Spleen (tissue), 11 donors: ENCODE measurements around the gene ARHGAP28. TPM values are rescaled to one million over a fixed set of nuclear protein-coding genes. Genes with fewer than 3 reads are reported as not detected.

ENCODE experiments used
- DNase-seq: peaks from one replicate; pipeline ENCODE4 v3.0.0-alpha.2; 2020
- H3K27ac ChIP-seq, 8 donors: fragments of 200-600 bp; sonication (generic) in 7 of 8; 1 replicate in 4 of 8; 2 replicates in 4 of 8; pipeline versions ENCODE4 v1.5.0 to v1.8.0; 2016 to 2021; ENCODE audit warnings: inconsistent platforms in 4 of 8, mild to moderate bottlenecking in 4 of 8, moderate library complexity in 1 of 8
- H3K27me3 ChIP-seq, 7 donors: fragments of 200-600 bp; sonication (generic) in 6 of 7; replicated peaks in 1 of 7; 1 replicate in 4 of 7; 2 replicates in 3 of 7; pipeline versions ENCODE4 v1.5.0 to v1.8.0; 2016 to 2021; ENCODE audit warnings: inconsistent platforms in 3 of 7, mild to moderate bottlenecking in 1 of 7
- H3K36me3 ChIP-seq, 6 donors: fragments of 200-600 bp; sonication (generic) in 5 of 6; 1 replicate in 4 of 6; 2 replicates in 2 of 6; pipeline versions ENCODE4 v1.5.0 to v1.8.0; 2016 to 2021; ENCODE audit warnings: inconsistent platforms in 2 of 6
- H3K4me1 ChIP-seq, 6 donors: fragments of 200-600 bp; sonication (generic) in 5 of 6; 1 replicate in 3 of 6; 2 replicates in 3 of 6; pipeline versions ENCODE4 v1.5.0 to v1.8.0; 2016 to 2021; ENCODE audit warnings: inconsistent platforms in 3 of 6
- H3K4me3 ChIP-seq, 8 donors: fragments of 200-600 bp; sonication (generic) in 7 of 8; 1 replicate in 4 of 8; 2 replicates in 4 of 8; pipeline versions ENCODE4 v1.5.0 to v1.8.0; 2016 to 2021; ENCODE audit warnings: inconsistent platforms in 4 of 8, mild to moderate bottlenecking in 4 of 8, moderate library complexity in 2 of 8
- H3K9me3 ChIP-seq, 8 donors: fragments of 200-600 bp; sonication (generic) in 7 of 8; 1 replicate in 4 of 8; 2 replicates in 4 of 8; pipeline versions ENCODE4 v1.5.0 to v1.8.0; 2016 to 2021; ENCODE audit warnings: inconsistent platforms in 4 of 8
- CTCF ChIP-seq, 11 experiments: fragments of 200-600 bp in 7 of 11; fragments of 450-650 bp in 4 of 11; sonication (generic) in 4 of 11; IDR thresholded peaks in 8 of 11; conservative IDR thresholded peaks in 3 of 11; 1 replicate in 7 of 11; 2 replicates in 4 of 11; pipeline versions ENCODE4 v1.4.0 to v1.8.0; 2016 to 2021; ENCODE audit warnings: antibody characterized with exemption in 11 of 11, inconsistent platforms in 4 of 11, mild to moderate bottlenecking in 1 of 11
- POLR2A ChIP-seq, 3 donors: fragments of 450-650 bp; IDR thresholded peaks; one replicate each; pipeline ENCODE4 v1.5.1; 2017; ENCODE audit warnings: antibody characterized with exemption in 3 of 3, mild to moderate bottlenecking in 1 of 3
- POLR2AphosphoS5 ChIP-seq, 3 donors: sonication (generic); formaldehyde crosslinking; IDR thresholded peaks; one replicate each; pipeline ENCODE4 v1.5.1; 2017; ENCODE audit warnings: antibody characterized with exemption in 3 of 3
- WGBS, 5 donors: extraction: QIAGEN DNeasy Blood & Tissue Kit in 3 of 5; methylation state at CpG; one replicate each; pipeline versions ENCODE4 v1.1.5 to v1.1.7; 2013 to 2018; 5-methylcytosine and 5-hydroxymethylcytosine counted together
- intact Hi-C: fragments of 100-400 bp; cut with DNase I; formaldehyde crosslinking; loops from one replicate; pipeline ENCODE4 v1.15.0; 2023; ENCODE audit warnings: low total_unique reads
- polyA plus RNA-seq, 3 donors: library from polyadenylated mRNA; stranded (reverse); fragments of 200-250 nt; gene quantifications; one replicate each; pipeline ENCODE4 v1.2.1, GENCODE V29; 2013
- total RNA-seq, 7 donors: library from RNA; depleted of rRNA in 3 of 7; stranded (reverse); fragments of >200 nt in 3 of 7; fragmentation: NEBNext Ultra II Directional in 4 of 7; extraction: Animal tissue kit (Norgen Biotek cat#: 25700) in 4 of 7; gene quantifications; one replicate each; pipeline versions ENCODE4 v1.1.0 to v1.2.1, GENCODE V29; 2016 to 2021
- donor health status: healthy with polysubstance abuse.
- donor health status: DM: no; HTN: no; CAD: no; lungs with moderate emphysema.
- donor health status: DM: no; HTN: no; CAD: no.
- donor health status: Bipolar disorder and iron deficiency.
- donor health status: healthy.
- donor health status: DM: no; HTN: no; CAD: no.
- donor health status: DM: yes; HTN: yes; CAD: no.

Gene ARHGAP28
- total and polyA plus RNA-seq, 10 donors: 1.9 to 78.3 (median 30.3) TPM

GRCh38 chr18:6881034-6881820, 151.7 kb downstream of the ARHGAP28 start:
- H3K27ac ChIP-seq: no peak overlapping the region
- H3K27me3 ChIP-seq: no peaks in the 10 kb centered on the region
- no peak for DNase-seq
- no peak overlapping the region for H3K4me3 ChIP-seq
- TF ChIP-seq CTCF (IDR thresholded peaks at IDR 0.05 in 8 of 11, conservative IDR thresholded peaks at IDR 0.05 in 3 of 11) (no peak), POLR2A (IDR thresholded peaks at IDR 0.05) (no peak), POLR2AphosphoS5 (IDR thresholded peaks at IDR 0.05) (no peak)
- H3K9me3 ChIP-seq: no peaks in the 10 kb centered on the region
- WGBS, 5 donors: 65 to 76% (median 72%) methylated on average over 6 of the region's 6 CpGs
- intact Hi-C loops: loop anchor here (5.0 to 10.0 kb wide), 2 partner anchors 339 to 996 kb away; no protein-coding TSS in a partner anchor
- H3K4me1 ChIP-seq: peaks cover 0 to 13% (median 0%) of the 10 kb centered on the region in 6 donors
- peaks cover 0 to 11% (median 0%) of the 10 kb centered on the region in 6 donors for H3K36me3 ChIP-seq

GRCh38 chr18:6882401-6882800, 152.9 kb downstream of the ARHGAP28 start:
- Histone ChIP-seq H3K36me3 (peaks cover 0 to 2% (median 0%) of the 10 kb centered on the region in 6 donors), H3K4me3 (no peak overlapping the region), H3K27ac (no peak overlapping the region), H3K27me3 (no peaks in the 10 kb centered on the region), H3K9me3 (no peaks in the 10 kb centered on the region), H3K4me1 (peaks cover 0 to 13% (median 0%) of the 10 kb centered on the region in 6 donors)
- TF ChIP-seq POLR2AphosphoS5 (IDR thresholded peaks at IDR 0.05) (no peak), CTCF (IDR thresholded peaks at IDR 0.05 in 8 of 11, conservative IDR thresholded peaks at IDR 0.05 in 3 of 11) (no peak), POLR2A (IDR thresholded peaks at IDR 0.05) (no peak)
- DNase-seq: no peak
- WGBS, 5 donors: 77 to 84% (median 82%) methylated on average over 2 of the region's 2 CpGs
- intact Hi-C loops: loop anchor here (5.0 to 10.0 kb wide), 2 partner anchors 340 to 998 kb away; no protein-coding TSS in a partner anchor

GRCh38 chr18:6885006-6885481, 155.5 kb downstream of the ARHGAP28 start:
- TF ChIP-seq POLR2A (IDR thresholded peaks at IDR 0.05): no peak
- no peak for TF ChIP-seq POLR2AphosphoS5 (IDR thresholded peaks at IDR 0.05)
- TF ChIP-seq CTCF (IDR thresholded peaks at IDR 0.05 in 8 of 11, conservative IDR thresholded peaks at IDR 0.05 in 3 of 11): no peak
- Histone ChIP-seq H3K4me1 (peaks cover 0 to 7% (median 0%) of the 10 kb centered on the region in 6 donors), H3K9me3 (no peaks in the 10 kb centered on the region), H3K27me3 (no peaks in the 10 kb centered on the region), H3K4me3 (no peak overlapping the region), H3K27ac (peak overlapping the region in 5 of 8 donors; percentile 14 to 48 (median 27)), H3K36me3 (peaks cover 0 to 3% (median 0%) of the 10 kb centered on the region in 6 donors)
- WGBS, 5 donors: 58 to 72% (median 63%) methylated on average over 8 of the region's 8 CpGs
- intact Hi-C loops: loop anchor here (10.0 kb wide), 1 partner anchor 1000 kb away; no protein-coding TSS in a partner anchor
- no peak for DNase-seq
